GM21786 (cell line): ENCODE results near the gene STX16.

Source experiments
- ATAC-seq: cut with Tn5 transposase; IDR thresholded peaks from one replicate; pipeline ENCODE4 v1.9.1; 2021; ENCODE audit not compliant: unreplicated experiment

Gene STX16

GRCh38 chr20:58675146-58675584 is 24.1 kb downstream of the STX16 start:
- no peak for ATAC-seq

DNA sequence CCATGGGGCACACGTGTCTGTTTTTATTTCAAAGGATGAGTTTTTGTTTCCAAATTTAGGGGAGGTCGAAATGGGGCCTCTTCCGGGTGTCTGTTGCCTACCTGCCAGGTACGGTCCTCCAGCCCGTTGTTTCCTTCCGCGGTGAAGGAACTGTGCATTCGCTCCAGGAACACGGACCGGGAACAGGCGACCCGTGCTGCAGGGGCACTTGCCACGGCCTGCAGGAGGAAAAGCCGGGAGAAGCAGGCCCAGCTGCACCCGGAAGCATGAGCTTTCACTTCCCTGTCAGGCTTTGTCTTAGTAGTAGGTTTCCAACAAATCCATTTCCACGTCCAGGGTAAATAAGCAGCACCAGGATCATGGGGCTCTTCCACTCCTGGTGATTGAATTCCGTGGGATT is 24.6 kb downstream of the STX16 start:
- no peak for ATAC-seq

DNA sequence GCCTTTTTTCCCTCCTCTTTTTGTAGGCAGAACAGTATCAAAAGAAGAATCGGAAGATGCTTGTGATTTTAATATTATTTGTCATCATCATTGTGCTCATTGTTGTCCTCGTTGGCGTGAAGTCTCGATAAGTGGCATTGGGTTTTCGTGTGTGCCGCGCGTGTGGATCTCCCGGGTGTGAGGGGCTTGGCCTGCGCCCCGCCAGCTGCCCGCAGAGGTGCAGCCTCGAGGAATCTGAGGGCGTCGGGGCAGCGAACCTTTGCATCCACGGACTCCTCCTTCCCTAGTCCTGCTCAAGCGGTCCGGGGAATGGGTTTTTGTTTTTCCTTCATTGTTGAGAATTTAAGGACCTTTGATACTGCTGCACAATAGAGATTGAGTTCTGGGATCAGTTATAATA is 25.1 kb downstream of the STX16 start:
- ATAC-seq, result no peak

DNA sequence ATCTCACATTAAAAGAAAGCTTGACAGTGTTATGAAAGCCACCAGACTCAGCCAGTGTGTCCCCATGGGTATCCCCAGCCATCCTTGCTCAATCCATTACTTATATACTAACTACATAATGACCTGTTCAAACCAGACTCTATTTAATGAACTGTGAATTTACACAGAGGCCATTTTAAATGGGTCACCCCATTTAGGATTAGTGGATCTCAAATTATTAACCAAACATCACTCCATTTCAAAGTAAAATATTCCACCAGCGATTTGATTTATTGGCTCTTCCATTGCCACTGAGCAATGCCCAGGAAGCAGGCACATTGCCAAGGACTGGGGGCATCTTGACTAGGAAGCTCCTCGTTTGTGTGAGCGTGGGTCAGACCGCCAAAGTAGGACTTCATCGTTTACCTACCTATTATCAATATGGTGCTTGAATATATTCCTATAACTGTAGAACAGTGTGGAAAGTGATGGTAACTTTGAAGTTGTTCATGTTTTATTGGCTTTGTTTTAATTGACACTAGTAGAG is 26.1 kb downstream of the STX16 start:
- ATAC-seq, result no peak

GRCh38 chr20:58677808-58678207 is 26.7 kb downstream of the STX16 start:
- ATAC-seq, result no peak

GRCh38 chr20:58678806-58679205 is 27.7 kb downstream of the STX16 start:
- ATAC-seq, result no peak

- no peak for ATAC-seq
Observed at GRCh38 chr20:58682656-58683531, 31.8 kb downstream of the STX16 start.

- no peak for ATAC-seq
Observed at GRCh38 chr20:58684291-58684690, 33.2 kb downstream of the STX16 start.

- ATAC-seq, result no peak
Observed at GRCh38 chr20:58685988-58686387, 34.9 kb downstream of the STX16 start.

- ATAC-seq, result no peak
Observed at GRCh38 chr20:58688414-58688813, 37.3 kb downstream of the STX16 start.

GRCh38 chr20:58688840-58689239 is 37.8 kb downstream of the STX16 start:
- ATAC-seq, result no peak

- ATAC-seq, result no peak
Observed at GRCh38 chr20:58690396-58691135, 39.5 kb downstream of the STX16 start.

GRCh38 chr20:58691773-58692578 is 40.9 kb downstream of the STX16 start:
- no peak for ATAC-seq

- peak; percentile 85 for ATAC-seq
Observed at GRCh38 chr20:58692579-58693225, 41.6 kb downstream of the STX16 start, which contains the start of gene NPEPL1. NPEPL1 (plus strand) TSS chr20:58692800; CDS start chr20:58692901, 101 bp downstream.

DNA sequence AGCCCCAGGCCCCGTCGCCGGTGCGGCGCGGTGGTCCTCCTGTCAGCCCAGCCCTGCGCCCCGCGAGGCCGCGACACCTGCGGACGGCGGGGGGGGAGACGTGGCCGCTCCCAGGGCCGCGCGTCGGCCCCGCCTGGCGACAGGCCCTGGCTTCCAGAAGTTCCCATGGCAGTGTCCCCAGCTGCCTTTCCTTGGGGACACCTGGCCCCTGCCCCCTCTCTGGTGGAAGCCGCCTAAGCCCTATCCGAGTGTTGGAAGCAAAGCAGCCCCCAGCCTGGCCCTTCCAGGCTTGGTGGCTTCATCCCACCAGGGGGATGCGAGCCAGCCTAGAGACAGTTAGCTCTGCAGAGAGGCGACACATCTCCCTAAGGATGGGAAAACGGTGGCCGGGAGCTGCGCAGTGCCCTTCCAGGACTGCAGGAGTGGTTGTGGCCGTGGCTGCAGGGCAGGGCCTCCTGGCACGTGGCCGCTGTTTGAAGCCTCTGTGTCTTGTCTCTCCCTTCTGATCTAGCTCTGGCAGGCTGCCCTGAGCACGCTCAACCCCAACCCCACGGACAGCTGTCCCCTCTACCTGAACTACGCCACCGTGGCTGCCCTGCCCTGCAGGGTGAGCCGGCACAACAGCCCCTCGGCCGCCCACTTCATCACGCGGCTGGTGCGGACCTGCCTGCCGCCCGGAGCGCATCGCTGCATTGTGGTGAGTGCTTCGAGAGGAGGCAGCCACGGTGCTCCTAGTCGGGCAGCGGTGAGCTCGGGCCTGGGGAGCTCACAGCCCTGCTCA is 42.3 kb downstream of the STX16 start:
- ATAC-seq, result peak; percentile 27

DNA sequence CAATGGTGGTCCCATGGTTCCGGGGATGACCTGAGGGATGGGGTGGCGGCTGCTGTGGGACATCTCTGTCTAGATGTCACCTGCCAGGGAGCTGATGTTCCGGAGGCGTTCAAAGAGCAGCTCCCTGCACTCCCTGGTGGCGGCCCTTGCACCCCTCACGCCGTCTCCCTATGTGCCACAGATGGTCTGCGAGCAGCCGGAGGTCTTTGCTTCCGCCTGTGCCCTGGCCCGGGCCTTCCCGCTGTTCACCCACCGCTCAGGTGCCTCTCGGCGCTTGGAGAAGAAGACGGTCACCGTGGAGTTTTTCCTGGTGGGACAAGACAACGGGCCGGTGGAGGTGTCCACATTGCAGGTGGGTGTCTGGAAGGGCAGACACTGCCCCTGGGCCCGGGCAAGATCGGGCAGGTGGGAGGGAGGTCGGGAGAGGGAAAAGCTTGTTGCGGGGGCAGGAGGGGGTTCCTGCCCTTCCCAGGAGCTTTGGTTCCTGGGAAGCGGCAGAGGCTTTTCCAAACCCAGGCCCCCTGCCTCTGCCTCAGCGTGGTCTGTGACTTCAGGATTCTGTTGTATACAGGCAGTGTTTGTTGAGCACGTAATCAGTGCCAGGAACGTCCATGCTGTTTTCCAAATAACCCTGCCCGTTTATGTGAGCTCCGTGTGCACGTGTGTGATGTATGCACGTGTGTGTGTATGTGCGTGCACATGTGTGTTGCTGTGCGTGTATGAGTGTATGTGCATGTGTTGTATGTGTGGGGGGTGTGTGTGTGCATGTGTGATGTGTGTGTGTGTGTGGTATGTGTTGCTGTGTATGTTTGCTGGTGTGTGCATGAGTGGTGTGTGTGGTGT is 43.4 kb downstream of the STX16 start:
- ATAC-seq, result no peak

- no peak for ATAC-seq
Observed at GRCh38 chr20:58695084-58695722, 44.1 kb downstream of the STX16 start.

DNA sequence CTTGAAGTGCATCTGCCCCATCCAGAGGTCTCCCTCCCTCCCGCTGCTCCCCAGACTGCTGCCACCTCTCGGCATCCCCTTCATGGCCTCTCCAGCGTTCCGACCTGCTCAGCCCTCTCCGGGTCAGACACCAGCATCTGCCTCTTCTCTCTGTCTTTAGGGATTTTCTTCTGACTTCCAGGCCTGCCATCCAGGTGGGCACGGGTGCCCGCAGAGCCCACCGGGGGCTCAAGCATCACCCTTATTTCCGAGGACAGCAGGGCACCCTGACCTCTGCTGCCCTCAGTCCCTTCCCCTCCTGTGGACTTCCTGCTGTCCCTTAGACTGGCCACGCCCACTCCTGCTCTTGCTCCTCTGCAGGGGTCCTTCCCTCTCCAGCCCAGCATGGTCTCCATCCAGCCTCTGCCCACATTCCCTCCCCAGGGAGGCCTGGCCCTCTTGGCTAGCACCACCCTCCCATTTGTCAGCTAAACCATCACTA is 44.9 kb downstream of the STX16 start:
- ATAC-seq, result no peak
